Colon (tissue), 2 donors: ENCODE measurements around the gene ADCY7.
"Not testable (repeated sequence)": the region's sequence is repeated elsewhere in the genome, so short reads cannot be mapped to it uniquely, and the experiment has no call there.

Source experiments
- FAIRE-seq: peaks from 2 replicates; lab custom pipeline; 2012; peaks lifted over from hg19 to GRCh38; lab: Jason Lieb, UNC
- donor health status: control.
- donor health status: control.

ADCY7 gene

DNA sequence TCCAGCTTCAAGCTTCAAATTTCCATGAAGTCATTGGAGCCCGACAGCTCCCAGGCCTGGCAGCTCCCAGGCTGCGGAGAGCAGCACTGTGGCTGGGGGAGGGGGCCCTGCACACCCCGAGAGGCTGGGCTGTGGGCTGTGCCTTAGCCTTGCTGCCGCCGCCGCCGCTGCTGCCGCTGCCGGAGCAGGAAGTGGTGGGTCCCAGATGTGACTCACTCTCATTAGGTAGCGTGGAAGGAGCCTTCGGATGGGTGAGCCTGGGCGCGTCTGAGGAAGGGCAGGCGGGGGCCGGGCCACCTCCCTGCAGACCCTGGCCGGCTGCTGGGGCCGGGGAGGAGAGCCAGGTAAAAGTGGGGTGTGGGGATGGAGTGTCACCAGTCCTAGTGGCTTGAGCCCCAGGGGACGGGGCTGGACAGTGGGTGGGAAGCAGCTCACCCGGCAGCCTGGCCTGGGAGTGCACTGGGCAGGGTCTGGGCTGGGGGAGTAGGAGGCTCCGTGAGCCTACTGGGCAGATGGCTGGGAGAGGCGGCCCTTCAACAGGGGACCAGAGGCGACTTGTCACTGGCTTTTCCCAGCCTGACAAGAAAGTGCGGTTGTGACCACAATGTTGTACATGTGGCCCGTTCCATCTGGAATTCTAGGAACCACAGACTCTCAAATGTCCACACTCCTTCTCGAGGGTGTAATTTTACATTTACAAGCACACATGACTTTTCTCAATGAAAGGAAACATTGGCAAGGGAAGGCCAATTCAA lies at the start of gene ADCY7:
ADCY7 (plus strand) TSS at position 215 of the 755 bp plus-strand sequence. CDS start 21,629 bp downstream, outside the sequence.
- FAIRE-seq = no peak

DNA sequence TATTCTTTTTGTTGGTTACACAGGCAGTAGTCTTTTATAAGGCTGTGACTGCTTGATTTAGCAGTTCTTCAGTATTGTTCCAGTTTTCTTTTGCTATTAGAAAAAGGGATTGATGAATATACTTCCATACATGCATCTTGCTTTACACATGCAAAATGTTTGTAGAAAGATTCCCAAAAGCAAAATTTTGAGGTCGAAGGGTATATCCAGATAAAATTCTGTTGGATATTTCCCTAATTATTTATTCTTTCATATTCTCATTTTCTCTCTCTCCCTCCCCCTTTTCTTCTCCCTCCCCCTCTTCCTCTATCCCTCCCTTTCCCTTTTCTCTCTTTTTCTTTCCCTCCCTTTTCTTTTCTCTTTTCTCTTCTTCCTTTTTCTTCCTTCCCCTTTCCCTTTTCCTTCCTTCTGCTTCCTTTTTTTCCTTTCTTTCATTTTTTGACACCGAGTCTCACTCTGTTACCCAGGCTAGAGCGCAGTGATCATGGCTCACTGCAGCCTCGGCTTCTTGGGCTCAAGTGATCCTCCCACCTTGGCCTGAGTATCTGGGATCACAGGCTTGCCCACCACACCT lies 46.9 kb upstream of the ADCY7 start:
- no peak for FAIRE-seq

DNA sequence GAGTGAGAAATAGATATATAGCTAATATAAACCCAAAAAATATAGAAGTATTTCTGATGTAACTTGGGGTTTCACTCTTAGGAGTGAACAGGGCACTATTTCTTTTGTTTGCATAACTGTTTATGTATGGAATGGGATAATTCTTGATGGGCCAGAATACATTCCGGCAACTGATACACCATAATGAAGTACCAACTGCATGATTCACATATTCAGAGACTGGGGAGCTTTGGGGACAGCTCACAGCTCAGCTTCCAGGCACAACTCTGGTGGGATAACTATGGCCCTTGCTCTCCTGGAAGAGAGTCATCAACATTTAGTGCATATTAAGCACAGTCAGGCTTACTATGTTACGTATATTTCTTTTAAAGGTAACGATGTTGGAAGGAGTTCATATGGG lies 42.1 kb upstream of the ADCY7 start:
- FAIRE-seq = no peak

DNA sequence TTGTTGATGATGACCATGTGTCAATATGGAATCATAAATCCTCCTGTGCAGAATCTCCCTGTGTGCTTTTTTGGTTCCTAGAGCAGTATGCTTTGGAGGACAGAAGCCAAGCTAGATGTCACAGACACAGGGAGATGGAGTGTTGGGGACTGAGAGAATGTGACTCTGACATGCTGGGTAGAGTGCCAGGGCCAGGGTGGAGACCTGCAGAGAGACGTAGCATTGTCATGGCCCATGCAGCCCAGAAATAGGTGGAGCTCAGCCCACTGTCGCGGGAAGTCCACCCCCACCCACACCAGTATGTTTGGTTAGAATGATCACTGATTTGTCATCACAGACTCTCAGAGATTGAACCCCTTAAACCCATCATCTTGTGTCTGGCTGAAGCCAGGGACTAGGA lies 39.2 kb upstream of the ADCY7 start:
- FAIRE-seq = no peak

DNA sequence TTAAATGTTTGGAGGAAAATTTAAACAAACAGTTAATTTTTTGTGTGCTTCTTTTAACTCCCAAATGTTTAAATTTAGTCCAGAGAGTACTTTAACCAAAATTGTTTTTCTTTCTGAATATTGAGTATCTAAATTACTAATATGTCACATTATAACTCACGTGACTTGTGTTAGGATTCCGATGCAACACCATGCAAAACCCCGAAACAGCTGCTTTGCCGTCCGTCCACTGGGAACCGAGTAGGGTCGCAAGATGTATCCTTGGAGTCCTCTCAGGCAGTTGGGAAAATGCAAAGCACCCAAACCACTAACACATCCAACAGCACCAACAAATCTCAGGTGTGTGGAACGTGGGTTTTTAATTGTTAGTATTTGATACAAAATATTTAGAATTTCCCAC lies 38.7 kb upstream of the ADCY7 start:
- no peak for FAIRE-seq

DNA sequence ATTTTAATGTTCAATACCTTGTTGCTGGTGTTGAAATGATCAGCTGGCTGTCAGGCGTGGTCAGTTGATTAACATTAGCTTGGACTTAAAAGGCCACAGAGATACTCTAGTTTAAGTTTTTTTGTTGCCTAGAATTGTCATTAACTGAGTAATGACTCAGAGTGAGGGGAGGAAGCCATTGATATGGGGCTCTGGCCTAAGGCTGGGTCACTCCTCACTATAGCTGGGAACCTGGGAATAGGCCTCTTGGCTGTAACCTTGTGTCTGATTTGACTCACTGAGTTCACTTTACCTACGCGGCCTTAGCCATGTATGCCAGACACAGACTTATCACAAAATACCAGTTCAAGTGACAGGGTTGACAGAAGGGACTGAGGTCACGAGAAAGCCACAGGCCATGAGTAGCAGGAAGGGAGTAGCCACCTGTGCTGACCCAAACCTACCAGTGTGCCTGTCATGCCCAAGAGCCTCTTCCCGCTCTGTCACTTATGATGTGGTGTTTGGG lies 37.9 kb upstream of the ADCY7 start:
- no peak for FAIRE-seq

DNA sequence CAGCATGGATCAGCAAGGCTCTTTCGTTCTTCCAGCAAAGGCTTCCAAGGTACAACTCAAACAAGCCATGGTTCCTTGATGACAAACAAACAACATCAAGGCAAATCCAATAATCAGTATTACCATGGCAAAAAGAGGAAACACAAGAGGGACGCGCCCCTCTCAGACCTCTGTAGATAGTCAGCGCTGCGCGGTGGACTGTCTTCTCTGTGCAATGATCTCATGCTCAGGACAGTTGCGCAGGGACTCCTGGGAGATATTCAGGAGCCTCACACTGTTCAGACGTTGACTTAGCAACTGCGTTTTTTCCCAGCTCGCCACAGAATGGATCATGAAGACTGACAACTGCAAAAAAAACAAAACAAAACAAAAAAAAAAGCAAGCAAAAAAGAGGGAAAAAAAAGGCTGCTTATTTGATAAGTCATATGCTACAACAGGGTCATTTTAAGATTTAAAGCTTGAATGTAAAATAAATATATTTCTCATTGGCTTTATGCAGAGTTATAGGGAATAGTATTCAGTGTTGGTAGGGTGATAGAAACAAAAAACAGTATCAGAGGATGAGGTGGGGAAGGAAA lies 37.1 kb upstream of the ADCY7 start:
- FAIRE-seq = no peak

DNA sequence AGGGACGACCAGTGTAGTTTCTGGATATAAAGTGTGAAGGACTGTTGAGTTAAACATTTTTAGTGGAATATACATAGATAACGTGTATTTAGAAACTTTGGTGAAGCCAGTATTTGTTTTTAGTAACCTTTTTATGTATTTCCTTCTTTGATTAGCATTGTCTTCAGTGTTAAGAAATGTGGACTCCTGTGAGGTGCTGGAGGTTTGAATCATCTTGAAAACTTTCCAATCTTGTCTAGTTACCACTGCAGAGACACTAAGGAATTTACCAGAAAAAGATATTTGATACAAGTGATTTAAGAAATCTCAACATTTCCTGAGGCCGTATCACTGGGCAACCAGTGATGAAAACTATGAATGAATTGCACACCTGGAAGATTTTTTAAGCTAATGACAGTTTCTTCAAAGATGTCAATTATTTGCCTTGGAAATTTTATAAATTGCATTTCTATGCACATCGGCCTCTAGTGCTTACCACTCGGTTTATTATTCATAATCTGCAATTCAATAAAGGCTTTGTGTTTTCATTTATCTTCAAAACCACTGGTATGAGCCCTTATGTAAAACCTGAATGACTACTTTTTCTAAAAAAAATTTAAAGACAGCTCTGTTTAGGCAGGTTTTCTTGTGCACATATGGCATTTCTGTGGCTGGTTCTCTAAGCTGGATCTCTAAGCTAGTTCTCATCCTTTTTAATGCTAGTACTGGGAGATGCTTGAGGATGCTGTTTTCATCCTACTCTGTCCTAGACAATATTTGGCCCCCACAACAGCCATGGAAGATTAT lies 31.4 kb upstream of the ADCY7 start:
- FAIRE-seq = no peak

DNA sequence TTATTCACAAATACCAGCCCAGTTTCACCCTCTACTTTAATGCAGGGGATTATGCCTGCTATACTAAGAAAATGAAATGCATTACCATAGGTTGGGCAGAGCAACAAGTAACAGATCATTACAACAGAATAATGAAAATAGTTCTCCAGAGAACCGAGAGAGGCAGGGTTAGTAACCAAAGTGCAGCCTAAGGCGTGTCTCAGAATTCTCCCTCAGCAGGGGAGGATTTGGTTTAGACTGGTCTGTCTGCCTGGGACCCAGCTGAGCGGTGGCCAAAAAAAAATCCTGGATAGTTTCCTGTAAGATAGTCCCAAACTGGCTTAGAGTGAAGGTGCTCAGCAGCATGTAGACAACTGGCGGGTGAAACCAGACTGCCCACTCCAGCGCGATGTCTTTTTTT lies 30.8 kb upstream of the ADCY7 start:
- no peak for FAIRE-seq

DNA sequence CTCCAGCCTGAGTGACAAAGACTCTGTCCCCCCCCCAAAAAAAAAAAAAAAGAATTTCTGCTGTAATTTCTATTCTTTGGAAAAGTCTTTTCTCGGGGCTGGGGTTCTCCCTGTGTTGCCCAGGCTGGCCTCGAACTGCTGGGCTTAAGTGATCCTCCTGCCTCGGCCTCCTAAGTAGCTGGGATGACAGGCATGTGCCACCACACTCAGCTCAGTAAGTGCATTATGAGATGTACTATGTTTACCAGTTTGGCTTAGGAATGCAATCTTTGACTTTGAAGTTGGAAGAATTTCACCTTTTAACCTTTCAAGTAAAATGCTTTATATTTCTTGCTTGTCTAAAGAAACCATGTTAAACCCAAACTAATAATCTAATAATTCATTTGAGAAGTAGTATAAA lies 28.0 kb upstream of the ADCY7 start:
- no peak for FAIRE-seq

DNA sequence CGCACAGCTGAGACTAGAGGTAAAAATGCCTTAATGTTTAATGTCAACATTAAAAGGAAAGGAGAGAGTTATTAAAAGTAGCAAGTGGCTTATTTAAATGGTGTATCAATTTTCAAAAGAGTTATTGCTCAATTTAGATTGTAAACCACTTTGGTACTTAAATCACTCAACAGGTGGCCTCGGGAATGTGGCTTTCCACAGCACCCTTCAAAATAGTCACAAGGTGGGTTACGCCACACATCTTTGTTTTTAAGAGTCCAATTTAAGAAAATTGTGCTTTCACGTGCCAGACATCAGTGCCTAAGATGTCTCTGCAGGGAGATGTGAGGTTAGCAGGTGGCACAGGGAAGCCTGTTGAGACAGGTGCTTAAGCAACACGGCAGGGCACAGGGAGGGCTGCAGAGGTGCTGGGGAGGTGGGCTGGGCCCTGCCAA lies 27.5 kb upstream of the ADCY7 start:
- no peak for FAIRE-seq

DNA sequence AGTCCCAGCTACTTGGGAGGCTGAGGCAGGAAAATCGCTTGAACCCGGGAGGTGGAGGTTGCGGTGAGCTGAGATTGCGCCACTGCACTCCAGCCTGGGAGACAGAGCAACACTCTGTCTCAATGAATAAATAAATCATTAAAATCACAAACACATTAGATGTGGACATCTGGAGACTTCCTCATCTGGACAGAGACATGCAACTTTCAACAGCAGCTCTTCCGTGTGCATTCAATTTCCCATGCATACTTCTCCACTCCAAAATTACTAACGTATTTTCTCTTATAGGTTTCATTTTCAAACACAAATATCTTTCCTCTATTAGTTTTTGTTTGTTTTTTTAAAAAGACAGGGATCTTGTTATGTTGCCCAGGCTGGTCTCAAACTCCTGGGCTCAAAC lies 23.3 kb upstream of the ADCY7 start:
- not testable (repeated sequence) for FAIRE-seq

DNA sequence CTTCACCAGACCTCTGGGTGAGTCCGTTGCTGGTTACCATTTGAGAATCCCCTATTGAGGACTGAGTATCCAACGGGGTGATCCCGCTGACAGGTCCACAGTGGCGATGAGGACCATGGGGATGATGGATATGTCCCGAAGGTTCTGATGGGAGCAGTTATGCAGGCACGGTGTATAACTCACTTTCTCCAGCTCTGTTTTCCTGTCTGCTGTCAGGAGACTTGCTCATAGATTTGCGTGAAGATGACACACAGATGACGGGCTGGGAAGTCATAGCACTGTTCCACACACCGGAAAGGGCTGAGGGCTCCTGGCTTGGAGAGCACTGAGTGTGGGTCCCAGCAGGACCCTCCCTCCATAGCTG lies 22.2 kb upstream of the ADCY7 start:
- FAIRE-seq = no peak

DNA sequence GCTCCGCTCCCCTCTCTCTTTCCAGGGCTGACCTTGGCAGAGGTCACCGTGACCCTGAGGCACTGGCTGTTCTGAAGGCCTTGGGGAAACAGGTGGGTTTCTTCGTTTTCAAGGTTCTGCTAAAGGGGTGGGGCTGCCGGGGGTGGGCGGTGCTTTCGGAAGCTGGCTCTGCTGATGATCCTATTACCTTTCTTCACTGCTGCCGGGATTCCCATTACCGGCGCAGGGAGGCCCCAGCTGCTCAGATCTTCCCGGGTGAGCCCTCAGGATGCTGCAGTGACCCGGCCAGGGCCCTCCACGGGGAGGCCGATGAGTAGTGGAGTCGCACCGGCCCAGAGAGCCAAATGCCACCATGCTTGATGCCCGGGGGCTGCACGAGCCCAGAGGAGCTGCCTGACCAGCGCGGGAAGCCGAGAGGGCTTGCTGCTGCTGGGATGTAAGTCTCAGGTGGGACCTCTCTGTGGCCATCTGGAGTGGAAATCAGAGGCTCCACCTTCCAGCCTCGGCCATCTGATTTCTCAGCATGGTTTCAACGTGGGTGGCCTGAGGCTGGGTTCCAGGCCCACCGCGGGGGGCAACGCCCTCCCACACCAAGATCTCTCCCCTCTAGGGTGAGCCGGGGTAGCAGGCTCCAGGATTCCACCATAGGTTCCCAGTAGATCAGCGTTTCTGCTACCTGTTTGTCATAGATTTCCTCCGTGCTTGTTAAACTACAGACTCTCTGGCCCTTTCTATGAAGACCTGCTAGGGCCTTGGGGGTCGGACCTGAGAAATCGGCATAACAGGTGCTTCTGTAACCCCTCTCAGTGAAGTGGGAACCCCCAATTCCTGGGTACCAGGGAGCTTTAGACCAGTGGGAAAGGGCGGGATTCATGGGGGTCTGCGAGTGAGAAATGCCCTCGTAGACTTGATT lies 21.6 kb upstream of the ADCY7 start:
- FAIRE-seq = no peak

DNA sequence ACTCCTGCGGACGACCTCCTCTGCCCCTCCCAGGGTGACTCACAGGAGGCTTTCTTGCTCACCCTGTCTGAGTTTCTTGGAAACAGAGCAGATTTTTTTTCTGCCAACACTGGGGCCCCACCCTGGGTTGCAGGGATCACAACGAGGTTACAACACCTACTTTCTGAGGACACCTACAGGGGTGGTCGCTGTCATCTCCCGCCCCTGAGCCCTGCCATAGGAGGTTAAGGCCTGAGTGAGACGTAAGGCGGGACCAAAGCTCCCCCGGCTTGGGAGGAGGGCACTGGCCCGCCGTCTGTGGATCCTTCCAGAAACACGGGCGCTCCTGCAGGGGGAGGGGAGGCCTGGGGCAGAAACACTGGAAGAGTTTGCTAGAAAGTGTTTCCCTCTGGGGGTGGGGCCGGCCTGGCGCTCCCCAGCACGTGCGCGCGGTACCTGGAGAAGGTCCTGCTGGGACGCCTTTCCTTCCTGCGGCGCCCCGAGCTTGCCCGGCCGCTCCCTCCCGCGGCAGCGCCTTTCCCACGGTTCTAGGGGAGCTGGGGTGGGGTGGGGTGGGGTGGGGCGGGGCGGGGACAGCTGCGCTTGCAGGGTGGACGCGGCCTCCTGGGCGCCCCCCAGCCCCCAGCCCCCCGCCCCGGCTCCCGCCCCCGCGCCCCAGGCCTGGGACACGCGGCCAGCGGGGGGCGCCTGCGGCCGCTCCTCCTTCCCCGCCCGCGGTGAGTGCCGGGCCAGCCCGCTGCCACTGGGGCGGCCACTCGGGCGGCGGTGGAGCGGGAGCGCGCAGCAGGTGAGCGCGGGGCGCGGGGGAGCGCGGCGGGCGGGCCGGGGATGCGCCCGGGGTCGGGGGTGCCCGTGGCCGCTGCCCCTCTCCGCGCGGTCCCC lies 20.7 kb upstream of the ADCY7 start:
- no peak for FAIRE-seq

DNA sequence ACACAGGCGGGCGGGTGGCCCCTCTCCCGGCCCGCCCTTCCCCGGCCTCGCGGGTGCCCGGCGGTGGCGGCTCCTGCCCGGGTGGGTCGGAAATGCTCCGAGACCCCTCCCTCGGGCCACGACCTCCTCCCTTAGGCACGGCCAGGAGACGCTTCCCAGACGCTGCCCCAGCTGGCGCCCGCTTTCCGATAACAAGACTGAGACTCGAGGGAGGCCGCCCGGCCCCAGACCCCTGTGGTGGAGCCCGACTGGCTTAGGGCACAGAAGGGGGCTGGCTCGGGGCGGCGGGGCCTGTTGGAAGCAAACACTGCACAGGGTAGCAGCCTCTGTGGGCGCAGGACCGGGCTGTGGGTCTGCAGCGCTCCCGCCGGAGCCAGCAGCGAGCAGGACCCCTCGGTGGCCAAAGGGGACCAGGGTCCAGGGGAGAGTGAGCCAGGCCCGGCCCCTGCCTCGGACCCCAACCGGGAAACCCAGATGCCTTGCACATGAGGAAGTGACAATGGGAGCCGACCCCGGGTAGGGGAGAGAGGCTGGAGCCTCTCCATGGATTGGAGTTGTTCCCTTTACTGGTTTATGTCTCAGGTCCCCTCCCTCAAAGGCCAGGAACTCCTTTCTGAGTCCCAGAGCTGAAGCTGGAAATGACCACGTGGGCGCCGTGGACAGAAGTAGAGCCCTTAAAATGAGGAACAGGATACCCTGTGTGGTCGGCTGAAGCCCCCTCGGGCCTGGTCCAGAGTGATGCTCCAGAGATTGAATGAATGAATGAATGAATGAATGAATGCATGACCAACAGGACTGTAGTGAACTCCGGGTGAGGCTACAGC lies 19.8 kb upstream of the ADCY7 start:
- FAIRE-seq = no peak

DNA sequence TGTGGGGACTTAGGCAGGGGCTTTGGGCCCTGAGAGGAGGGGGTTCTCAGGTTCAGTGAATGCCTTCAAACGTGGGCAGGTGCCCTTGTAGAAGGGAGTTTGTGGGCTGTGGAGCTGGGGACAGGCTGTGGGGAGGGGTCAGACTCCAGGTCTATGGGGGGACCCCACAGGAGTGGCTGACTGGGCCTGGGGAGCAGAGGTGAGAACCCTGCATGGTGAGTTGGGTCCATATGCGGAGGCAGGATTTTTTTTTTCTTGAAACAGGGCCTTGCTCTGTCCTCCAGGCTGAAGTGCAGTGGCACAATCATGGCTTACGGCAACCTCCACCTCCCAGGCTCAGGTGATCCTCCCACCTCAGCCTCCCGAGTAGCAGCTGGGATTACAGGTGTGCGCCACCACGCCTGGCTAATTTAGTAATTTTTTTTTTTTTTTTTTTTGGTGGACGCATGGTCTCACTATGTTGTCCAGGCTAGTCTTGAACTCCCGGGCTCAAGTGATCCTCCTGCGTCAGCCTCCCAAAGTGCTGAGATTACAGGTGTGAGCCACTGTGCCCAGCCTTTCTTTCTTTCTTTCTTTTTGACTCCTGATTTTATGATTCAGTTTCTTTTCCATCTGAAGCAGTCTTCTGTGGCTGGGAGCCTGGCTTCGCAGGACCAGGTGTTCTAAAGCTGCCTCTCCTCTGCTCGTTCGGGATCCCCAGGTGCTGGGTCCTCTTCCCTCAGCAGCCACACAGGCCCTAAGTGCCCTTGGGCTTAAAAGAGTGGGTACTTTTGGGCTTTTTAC lies 19.0 kb upstream of the ADCY7 start:
- FAIRE-seq = no peak

DNA sequence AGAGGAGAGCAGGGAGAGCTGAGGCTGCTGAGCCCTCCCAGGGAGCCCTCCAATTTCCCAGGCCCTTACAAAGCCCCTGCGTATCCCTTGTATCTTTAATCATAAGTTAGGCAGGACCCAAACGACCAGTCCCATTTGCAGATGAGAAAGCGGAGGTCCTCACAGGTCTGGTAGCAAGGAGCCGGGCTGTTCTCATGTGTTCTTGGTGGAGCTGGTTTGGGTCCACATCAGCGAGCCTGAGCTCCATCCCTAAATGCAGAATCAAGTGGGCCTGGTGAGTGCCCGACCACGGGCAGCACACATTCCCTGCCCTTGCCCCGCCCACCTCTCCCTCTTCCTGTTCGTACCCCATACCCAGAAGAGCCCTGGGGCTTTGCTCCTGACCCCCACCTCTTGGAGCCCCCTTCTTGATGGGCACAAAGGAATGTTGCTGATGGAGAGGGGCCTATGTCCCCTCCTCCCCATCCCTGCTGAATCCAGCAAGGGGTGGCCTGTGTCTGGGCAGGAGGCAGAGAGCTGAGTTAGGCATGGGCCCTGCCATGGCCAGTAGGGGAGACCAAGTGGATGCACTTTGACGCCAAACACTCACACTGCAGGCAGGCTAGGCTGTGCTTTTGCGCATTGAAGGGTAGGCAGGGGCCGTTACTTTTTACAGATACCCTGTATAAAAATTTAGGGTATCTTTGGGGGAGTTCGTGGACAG lies 18.3 kb upstream of the ADCY7 start:
- no peak for FAIRE-seq
